GM10266 (cell line): ENCODE measurements around the gene GCNT1.
A peak's percentile ranks its signal among the peaks of the same experiment; 100 is the strongest.

Experiments used
- DNase-seq: peaks from one replicate; pipeline ENCODE4 v3.0.0; 2012; ENCODE audit errors: extremely low spot score
- TF ChIP-seq, protein P1 (sequence below): IDR thresholded peaks from 2 replicates; pipeline ENCODE4 v1.5.1; 2012; ENCODE audit warnings: mild to moderate bottlenecking, low read depth; ENCODE audit not compliant: control insufficient read depth, insufficient read depth; ENCODE audit errors: missing control alignments

The GCNT1 gene

DNA sequence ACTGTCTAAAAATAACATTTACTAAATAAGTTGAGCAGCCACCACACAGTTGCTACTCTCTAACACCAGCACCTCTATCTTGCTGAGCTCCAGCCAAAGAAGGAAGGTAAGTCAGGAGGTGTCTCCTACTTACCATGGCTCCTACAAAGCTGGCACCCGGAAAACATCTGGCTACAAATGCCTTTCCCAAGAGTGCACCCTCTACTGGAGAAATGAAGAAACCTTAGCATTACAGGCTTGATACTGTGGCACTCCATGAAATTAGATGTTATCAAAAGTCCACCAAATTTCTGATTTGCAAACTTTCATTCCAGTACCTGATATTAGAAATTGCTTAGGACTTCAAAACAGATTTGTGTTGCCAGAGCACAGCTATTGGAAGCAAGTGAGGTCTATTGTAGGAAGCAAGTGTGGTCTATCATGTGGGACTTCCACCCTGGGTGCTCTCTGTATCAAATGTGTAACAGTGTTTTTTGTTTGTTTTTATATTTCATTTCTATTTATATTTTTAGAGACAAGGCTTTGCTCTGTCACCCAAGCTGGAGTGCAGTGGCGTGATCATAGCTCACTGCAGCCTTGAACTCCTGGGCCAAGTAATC, 39.1 kb upstream of the GCNT1 start:
- no peak for DNase-seq
- TF ChIP-seq, protein P1, sequence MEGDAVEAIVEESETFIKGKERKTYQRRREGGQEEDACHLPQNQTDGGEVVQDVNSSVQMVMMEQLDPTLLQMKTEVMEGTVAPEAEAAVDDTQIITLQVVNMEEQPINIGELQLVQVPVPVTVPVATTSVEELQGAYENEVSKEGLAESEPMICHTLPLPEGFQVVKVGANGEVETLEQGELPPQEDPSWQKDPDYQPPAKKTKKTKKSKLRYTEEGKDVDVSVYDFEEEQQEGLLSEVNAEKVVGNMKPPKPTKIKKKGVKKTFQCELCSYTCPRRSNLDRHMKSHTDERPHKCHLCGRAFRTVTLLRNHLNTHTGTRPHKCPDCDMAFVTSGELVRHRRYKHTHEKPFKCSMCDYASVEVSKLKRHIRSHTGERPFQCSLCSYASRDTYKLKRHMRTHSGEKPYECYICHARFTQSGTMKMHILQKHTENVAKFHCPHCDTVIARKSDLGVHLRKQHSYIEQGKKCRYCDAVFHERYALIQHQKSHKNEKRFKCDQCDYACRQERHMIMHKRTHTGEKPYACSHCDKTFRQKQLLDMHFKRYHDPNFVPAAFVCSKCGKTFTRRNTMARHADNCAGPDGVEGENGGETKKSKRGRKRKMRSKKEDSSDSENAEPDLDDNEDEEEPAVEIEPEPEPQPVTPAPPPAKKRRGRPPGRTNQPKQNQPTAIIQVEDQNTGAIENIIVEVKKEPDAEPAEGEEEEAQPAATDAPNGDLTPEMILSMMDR = peak; percentile 46

DNA sequence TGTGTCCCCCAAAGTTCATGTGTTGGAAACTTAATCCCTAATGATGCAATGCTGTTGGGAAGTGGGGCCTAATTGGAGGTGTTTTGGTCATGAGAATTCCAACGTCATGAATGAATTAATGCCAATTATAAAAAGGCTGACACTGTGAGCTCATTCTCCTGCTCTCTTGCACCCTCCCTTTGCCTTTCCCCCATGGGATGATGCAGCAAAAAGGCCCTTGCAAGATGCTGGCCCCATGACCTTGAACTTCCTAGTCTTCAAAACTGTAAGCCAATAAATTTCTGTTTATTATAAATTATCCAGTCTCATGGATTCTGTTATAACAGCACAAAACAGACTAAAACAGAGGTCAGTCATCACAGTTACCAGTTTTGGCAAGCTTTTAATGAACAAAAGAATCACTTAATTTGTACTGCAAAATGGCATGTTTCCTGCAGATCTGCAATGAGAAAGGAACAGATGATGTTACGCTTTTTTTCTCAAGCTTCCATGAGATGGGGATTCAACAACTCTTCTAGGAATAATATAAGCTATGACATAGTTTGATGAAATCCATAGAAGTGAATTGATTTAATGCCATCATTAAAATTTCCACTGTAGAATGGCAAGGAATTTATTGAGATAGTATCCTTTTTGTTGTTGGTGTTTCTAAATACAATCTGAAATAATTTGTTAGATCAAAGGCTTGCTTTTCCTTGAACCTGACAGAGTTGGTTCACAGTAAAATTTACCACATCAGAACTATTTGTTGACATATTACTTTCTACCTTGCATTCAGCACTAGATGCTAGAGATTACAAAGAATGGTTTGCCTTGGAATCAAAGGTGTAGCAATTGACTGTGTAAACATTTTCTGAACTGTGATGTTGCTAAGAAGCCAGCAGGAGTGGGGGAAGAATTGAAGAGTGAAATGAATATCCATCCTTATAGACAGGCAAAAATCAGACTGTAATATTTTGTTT, 35.5 kb upstream of the GCNT1 start:
- TF ChIP-seq, protein P1 = no peak
- no peak for DNase-seq

DNA sequence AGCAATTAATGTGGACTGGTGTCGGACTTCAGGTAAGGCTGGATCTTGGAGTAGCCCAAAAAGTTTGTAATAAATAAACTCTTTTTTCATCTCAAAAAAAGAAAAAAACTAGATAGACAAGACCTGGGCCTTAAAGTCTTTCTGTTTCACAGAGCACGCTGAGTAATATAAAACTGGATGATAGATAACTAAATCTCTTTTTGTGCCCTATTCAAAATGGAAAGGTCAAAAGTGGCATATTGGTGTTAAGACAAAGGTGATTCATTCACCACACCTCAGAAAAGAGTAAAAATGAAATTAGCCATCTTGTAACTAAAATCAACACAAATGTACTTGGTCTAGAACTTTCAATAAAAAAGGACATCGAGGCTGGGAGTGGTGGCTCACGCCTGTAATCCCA, 34.5 kb upstream of the GCNT1 start:
- no peak for DNase-seq
- TF ChIP-seq, protein P1 = no peak

DNA sequence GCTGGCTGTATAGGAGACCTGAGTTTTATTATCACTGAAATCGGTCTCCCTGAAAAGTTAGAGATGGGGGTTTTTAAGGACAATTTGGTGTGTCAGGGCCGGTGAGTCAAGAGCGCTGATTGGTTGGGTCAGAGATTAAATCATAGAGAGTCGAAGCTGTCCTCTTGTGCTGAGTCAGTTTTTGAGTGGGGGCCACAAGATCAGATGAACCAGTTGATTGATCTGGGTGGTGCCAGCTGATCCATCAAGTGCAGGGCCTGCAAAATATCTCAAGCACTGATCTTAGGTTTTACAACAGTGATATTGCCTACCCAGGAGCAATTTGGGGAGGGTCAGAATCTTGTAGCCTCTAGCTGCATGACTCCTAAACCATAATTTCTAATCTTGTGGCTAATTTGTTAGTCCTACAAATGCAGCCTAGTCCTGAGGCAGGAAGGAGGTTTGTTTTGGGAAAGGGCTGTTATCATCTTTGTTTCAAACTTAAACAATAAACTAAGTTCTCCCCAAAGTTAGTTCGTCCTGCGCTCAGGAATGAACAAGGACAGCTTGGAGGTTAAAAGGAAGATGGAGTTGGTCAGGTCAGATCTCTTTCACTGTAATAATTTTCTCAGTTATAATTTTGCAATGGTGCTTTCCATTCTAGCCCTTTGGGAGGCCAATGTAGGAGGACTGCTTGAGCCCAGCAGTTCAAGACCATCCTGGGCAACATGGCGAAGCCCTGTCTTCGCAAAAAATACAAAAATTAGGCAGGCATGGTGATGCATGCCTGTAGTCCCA, 33.1 kb upstream of the GCNT1 start:
- TF ChIP-seq, protein P1 = no peak

DNA sequence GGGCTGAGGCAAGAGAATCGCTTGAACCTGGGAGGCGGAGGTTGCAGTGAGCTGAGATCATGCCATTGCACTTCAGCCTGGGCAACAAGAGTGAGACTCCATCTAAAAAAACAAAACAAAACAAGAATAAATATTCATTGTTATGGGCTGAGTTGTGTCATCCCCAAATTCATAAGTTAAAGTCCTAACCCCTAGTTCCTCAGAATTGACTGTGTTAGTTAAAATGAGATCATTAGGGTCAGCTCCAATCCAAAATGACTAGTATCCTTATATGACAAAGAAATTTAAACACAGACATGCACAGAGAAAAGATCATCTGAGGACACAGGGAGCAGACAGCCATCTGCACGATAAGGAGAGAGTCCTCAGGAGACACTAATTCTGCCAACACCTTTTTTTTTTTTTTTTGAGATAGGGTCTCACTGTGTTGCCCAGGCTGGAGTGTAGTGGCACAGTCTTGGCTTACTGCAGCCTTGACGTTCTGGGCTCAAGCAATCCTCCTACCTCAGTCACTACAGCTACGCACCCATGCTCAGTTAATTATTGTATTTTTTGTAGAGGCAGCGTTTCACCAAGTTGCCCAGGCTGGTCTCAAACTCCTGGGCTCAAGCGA, 32.1 kb upstream of the GCNT1 start:
- DNase-seq = no peak
- TF ChIP-seq, protein P1 = no peak

More for the DNA sequence above, 33.1 kb upstream of the GCNT1 start:
- DNase-seq = no peak

DNA sequence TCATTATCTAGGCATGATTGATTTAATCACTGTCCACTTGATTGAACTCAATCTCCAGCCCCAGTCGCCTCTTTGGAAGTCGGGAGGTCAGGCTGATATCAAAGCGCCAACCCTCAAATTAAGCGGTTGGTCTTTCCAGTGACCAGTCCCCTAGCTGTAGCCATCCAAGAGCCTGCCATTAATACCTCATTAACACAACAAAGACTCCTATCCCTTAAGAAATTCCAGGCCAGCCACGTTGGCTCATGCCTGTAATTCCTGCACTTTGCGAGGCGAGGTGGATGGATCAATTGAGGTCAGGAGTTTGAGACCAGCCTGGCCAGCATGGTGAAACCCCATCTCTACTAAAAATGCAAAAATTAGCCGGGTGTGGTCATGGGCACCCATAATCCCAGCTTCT, 27.4 kb upstream of the GCNT1 start:
- TF ChIP-seq, protein P1 = no peak
- no peak for DNase-seq
